GM19328 (cell line): ENCODE results near the gene QRFPR.
"Not testable (repeated sequence)": the region's sequence is repeated elsewhere in the genome, so short reads cannot be mapped to it uniquely, and the experiment has no call there.

Experiments used
- ATAC-seq: cut with Tn5 transposase; IDR thresholded peaks from one replicate; pipeline ENCODE4 v1.9.1; 2021; ENCODE audit warnings: mild to moderate bottlenecking, moderate library complexity; ENCODE audit not compliant: unreplicated experiment

QRFPR gene

DNA sequence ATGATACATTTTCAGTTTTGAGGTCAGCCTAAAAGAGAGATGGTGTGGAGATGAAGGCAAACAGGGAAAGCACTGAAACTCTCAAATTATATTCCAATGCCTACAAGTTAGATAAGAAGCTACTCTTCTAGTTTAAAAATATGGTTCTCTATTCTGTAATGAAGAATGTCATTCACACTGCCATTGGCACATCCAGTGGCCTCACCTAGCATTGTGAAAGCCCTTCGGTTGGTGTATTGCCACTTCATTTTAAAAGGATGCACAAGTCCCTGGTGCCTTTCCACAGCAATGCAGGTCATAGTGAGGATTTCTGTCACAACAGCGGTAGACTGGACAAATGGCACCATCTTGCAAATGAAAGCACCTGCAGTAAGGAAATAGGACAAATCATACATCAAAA lies 40.6 kb downstream of the QRFPR start:
- no peak for ATAC-seq

DNA sequence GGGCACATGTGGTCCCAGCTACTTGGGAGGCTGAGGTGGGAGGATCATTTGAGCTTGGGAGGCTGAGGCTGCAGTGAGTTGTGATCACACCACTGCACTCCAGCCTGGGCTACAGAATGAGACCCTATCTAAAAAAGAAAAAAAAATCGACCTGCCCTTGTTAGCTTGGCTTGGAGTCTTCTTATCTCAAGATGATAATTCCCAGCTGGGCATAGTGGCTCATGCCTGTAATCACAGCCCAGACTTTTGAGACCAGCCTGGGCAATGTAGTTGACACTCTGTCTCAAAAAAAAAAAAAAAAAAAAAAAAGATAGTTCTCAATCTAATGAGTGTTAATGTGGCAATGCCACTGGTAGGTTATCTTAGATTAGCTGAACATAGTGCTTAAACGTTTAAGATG lies 41.0 kb downstream of the QRFPR start:
- ATAC-seq = no peak

DNA sequence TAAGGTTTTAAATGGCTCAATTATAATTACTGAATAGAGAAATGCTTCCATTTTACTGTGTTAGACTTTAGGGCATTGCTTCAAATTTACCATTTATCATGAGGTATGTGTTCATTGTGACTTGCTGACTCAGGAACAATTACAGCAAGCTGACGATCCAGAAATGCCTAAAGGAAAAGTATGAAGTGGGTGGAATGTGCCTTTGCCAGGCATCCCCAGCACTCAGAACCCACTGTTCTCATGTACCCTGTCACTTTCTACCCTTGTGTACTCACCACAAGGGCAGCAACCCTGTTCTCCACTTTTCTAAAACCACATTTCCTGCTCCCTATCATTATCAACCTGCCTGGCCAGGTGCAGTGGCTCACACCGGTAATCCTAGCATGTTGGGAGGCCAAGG lies 41.5 kb downstream of the QRFPR start:
- no peak for ATAC-seq

DNA sequence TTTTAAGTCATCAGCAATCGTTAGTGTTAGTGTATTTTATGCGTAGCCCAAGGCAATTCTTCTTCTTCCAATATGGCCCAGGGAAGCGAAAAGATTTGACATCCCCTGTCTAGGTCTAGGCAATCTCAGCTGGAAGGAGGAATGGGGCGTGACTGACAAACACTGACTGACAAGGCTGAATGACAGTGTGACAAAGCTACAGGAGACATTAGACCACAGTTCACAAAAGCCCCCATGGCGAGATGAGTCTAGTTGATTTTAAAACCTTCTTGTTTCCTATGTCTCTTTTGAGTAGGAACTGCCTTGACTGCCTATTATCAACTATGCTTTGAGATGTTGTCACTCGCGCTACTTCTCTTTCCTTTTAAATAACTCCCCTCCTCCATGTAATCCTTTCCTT lies 42.3 kb downstream of the QRFPR start:
- no peak for ATAC-seq

DNA sequence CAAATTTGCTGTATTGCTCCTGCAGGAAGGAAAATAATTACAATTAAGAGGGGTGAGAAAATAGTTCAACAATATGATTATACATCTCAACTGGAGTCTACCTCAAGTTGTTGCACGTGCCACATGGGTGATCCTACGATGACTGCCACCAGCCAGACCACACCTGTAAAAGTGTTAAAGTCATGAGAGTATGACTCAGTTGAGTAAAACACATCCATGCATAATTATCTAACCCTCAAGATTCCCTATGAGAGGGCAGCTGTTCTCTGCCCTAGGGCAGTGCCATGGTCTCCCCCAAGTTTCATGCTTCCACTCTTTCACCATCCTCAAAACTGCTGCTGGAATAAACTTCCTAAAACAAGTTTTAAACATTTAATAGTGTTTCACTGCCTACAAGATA lies 44.1 kb downstream of the QRFPR start:
- no peak for ATAC-seq

DNA sequence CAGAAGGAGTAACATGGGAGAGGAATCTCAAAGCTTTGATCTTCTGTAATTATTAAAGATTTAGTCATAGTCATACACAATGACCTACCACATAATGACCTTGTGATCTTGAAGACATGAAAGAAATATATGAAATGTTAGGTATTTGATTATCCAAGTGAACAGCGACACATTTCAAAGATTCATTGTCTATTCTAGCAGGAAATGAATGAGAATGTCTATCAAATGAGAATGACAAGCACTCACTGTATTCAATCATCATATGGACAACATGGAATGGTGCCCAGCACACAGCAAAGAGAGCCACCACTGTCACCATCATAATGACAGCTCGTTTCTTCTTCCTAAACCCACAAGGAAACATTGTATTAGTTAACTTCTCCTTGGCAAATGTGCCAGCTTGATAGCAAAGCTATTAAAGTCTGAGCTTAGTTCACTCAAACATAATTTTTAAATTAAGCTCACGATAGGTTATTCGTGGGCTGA lies 50.6 kb downstream of the QRFPR start:
- ATAC-seq = no peak

DNA sequence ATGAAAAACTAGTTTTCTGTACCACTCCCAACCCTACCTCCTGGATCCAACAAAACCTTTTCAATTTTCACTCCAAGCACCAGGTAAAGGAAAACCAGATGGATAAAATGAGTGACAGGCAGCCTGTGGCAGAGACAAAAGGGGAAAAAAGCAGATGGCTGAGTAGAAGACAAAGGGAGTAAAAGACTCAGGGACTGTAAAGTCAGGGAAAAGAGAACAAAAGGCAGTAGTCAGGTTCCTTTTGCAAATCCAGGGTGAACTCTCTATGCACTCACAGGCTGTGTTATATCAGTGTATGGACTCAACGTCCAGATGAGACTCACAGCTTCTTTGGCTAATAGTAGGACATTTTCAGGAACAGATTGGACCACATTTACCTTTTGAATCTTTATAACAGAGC lies 54.2 kb downstream of the QRFPR start:
- ATAC-seq = no peak

DNA sequence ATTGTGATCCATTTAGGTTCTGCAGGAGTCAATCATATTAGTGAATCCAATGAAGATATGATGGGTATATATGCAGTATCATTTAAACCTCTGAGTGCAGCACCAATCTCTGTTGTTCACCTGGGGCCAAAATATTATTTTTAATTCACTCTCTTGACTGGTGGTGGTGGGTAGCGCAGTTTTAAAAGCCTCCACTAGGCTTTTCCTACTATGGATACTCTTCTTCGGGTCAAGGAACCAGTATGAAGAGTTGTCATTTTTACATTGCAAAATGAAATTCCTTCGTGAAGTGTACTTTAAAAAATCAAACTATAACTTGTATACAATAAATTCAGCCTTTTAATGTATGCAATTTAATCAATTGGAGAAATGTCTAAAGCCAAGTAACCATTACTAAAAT lies 56.5 kb downstream of the QRFPR start:
- ATAC-seq = no peak

GRCh38 chr4:121321466-121321865 lies 59.4 kb downstream of the QRFPR start:
- ATAC-seq = no peak

GRCh38 chr4:121316091-121316490 lies 64.7 kb downstream of the QRFPR start:
- no peak for ATAC-seq

DNA sequence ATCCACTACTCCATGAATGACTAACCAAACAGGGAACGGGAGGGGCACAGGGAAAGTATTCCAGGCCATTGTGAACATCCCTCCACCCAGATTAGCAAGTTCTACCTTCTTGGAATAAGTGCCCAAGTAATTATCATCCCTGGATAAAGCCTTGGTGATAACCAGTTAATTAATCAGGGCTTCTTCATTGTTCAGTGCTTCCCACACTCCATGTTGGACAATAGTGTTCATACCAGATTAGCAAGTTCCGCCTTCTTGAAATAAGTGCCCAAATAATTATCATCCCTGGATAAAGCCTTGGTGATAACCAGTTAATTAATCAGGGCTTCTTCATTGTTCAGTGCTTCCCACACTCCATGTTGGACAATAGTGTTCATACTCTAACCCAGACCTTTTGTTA lies 67.4 kb downstream of the QRFPR start:
- not testable (repeated sequence) for ATAC-seq

- no peak for ATAC-seq
Measured at GRCh38 chr4:121308828-121309227, 72.0 kb downstream of the QRFPR start.

- ATAC-seq = no peak
Measured at GRCh38 chr4:121308328-121308663, 72.5 kb downstream of the QRFPR start.

DNA sequence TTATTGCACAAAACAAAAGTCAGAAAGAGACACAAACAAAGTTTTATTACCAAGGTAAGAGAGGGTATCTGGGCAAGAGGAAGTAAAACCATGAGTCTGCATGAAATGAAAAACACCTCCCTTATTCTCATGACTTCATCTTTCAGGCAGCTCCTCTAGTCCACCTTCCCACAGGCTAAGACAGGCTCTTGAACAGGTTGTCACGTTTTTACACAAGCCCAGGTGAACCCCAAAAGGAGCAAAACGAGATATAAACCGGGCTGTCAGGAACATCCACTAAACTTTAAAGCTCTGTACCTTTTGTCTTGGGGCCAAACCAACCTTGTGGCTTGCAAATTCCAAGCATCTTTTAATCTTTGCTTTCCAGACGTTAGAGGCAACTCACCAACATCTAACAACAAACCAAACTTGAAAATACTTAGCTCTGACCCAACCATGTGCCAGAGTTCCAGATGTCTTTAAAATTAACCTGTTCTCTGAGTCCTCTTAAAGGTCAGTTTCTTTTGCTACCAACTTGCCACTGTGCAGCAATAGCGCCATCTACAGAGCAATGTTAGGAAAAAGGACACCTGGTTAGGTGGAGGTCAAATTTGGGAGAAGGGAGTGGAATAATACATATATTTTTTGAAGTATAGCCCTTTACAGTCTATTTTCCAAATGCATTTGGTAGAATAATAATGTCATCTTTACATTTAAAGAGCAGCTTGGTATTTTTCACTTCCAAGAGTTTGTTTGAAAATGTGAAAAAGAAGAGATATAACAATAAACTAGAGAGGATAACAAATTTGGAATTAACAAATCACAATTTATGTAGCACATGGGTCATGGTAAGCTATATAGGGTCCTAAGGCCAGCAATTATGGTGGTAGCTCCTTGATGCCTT lies 73.1 kb downstream of the QRFPR start:
- ATAC-seq = peak; percentile 86

DNA sequence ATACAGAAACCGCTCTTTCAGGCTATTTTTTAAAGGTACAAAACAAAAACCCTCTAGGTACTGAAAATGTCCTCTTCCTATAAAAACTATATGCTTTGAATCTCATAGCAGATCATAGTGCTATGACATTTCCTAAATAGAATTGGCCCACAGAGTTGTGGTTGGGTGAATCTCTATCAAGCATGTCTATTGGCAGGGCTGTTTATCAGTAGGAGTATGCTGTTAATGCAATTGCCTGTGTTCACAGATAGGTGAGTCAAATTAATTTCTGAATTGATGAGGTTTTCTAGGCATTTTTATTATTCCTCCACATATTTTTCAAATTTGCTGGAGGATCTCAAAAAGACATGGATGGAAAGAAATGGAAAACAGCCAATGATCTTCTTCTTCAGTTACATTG lies 73.9 kb downstream of the QRFPR start:
- no peak for ATAC-seq

DNA sequence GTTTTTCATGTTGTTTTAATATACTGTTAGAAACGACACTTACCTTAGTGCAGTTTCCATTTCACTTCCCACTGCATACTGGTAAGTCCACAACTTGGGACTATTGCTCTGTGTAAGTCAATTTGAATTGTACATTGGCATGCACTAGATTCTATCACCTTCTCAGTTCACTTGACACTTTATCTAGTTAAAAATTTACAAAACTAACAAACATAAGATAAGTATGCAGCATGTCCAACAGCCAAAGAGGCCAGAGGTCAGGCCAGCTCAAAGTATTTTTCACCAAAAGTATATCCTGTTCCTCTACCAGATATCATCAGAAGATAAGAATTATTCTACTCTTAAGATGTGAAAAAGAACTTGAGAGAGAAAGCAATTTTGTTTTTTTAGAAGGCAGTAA lies 75.9 kb downstream of the QRFPR start:
- ATAC-seq = no peak

- no peak for ATAC-seq
Measured at GRCh38 chr4:121299367-121299766, 81.5 kb downstream of the QRFPR start.

- ATAC-seq = no peak
Measured at GRCh38 chr4:121283319-121283718, 97.5 kb downstream of the QRFPR start.

GRCh38 chr4:121280425-121280824 lies 100.4 kb downstream of the QRFPR start:
- ATAC-seq = no peak

- peak; percentile 84 for ATAC-seq
Measured at GRCh38 chr4:121278811-121279368, 101.9 kb downstream of the QRFPR start.
